GM19239 (cell line): ENCODE measurements around the gene LAD1.

Experiments
- DNase-seq: peaks from one replicate; pipeline ENCODE4 v3.0.0; 2011; ENCODE audit warnings: low spot score; ENCODE audit not compliant: insufficient read length
- FAIRE-seq: peaks from 2 replicates; lab custom pipeline; 2011; peaks lifted over from hg19 to GRCh38; lab: Jason Lieb, UNC

Gene LAD1

GRCh38 chr1:201354151-201354900 is 44.8 kb downstream of the LAD1 start:
- DNase-seq, result no peak
- no peak for FAIRE-seq

- FAIRE-seq (no peak), DNase-seq (no peak)
Measured at GRCh38 chr1:201353186-201353940, 45.8 kb downstream of the LAD1 start.

- DNase-seq (no peak), FAIRE-seq (no peak)
Measured at GRCh38 chr1:201351617-201352016, 47.5 kb downstream of the LAD1 start.

- FAIRE-seq (no peak), DNase-seq (no peak)
Measured at GRCh38 chr1:201350884-201351283, 48.2 kb downstream of the LAD1 start.

GRCh38 chr1:201350361-201350725 is 48.8 kb downstream of the LAD1 start:
- FAIRE-seq (no peak), DNase-seq (no peak)

- FAIRE-seq (no peak), DNase-seq (no peak)
Measured at GRCh38 chr1:201349092-201349491, 50.0 kb downstream of the LAD1 start.

GRCh38 chr1:201348211-201348566 is 50.9 kb downstream of the LAD1 start:
- DNase-seq, result peak; percentile 52
- peak; percentile 11 for FAIRE-seq

- no peak for DNase-seq
- no peak for FAIRE-seq
Measured at GRCh38 chr1:201347498-201348210, 51.5 kb downstream of the LAD1 start.

GRCh38 chr1:201346987-201347386 is 52.1 kb downstream of the LAD1 start:
- FAIRE-seq (no peak), DNase-seq (no peak)

- FAIRE-seq, result no peak
- DNase-seq, result no peak
Measured at GRCh38 chr1:201346337-201346939, 52.7 kb downstream of the LAD1 start.

- no peak for DNase-seq
Measured at GRCh38 chr1:201345081-201345355, 54.1 kb downstream of the LAD1 start.

GRCh38 chr1:201344206-201345080 is 54.7 kb downstream of the LAD1 start:
- FAIRE-seq (no peak), DNase-seq (no peak)

More at GRCh38 chr1:201345081-201345355, 54.1 kb downstream of the LAD1 start:
- no peak for FAIRE-seq

GRCh38 chr1:201341377-201341776 is 57.7 kb downstream of the LAD1 start:
- FAIRE-seq (no peak), DNase-seq (no peak)

GRCh38 chr1:201336711-201337450 is 62.2 kb downstream of the LAD1 start:
- DNase-seq (no peak), FAIRE-seq (no peak)

- DNase-seq (no peak), FAIRE-seq (no peak)
Measured at GRCh38 chr1:201335901-201336300, 63.2 kb downstream of the LAD1 start.

GRCh38 chr1:201335174-201335870 is 63.8 kb downstream of the LAD1 start:
- no peak for DNase-seq
- no peak for FAIRE-seq

- no peak for FAIRE-seq
- no peak for DNase-seq
Measured at GRCh38 chr1:201334325-201335173, 64.6 kb downstream of the LAD1 start.
